ENCODE results near the gene SYT7.

- no peak for TF ChIP-seq ELK1 (IDR thresholded peaks at IDR 0.05; ENCODE audit: borderline replicate concordance, low read depth, low read length)
- TF ChIP-seq RFX5 (IDR thresholded peaks at IDR 0.05; ENCODE audit: low read depth, low read length), result no peak
- TF ChIP-seq CTCF (conservative IDR thresholded peaks at IDR 0.05; ENCODE audit: low read depth, low read length), result no peak
- no peak for TF ChIP-seq USF2 (IDR thresholded peaks at IDR 0.05; ENCODE audit: low read depth, low read length)
- no peak for TF ChIP-seq RCOR1 (IDR thresholded peaks at IDR 0.05; ENCODE audit: insufficient replicate concordance, low read length)
These were observed 18.3 kb upstream of the SYT7 start for GRCh38 chr11:61598886-61599868.

Data from IMR-90 (cell line).